ENCODE results near the gene SERPINA3.

The SERPINA3 gene

DNA sequence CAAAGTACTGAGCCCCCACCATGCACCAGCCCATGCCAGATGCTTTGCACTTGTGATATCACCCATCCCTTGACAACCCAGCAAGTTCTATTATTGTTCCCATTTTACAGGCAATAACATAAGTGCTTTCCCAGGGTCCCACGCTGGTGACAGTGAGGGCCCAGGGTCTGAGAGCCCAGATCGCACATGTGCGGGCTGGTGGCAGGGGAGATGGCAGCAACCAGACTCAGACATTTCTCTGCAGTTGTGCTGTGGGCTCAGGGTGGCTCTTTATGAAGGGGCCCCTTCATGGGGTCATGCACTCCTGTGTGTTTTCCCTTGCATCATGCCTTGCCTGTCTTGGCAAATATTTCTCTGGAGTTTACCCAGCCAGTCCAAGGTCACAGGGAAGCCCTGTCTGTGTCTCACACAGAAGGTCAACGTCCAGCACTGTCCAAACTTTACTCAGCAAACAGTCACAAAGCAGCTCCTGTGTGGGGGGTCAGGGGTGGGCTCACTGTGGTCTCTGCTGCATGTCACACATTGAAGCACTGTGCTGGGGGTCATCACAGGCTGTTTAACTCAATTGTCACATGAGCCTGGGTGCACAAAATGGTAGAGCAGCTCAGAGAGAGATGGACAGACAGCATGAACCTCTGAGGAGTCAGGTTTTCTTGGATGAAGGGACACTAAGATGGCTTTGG lies 18.3 kb upstream of the SERPINA3 start:
- no peak for DNase-seq (ENCODE audit: low read depth)
- TF ChIP-seq, protein P1, sequence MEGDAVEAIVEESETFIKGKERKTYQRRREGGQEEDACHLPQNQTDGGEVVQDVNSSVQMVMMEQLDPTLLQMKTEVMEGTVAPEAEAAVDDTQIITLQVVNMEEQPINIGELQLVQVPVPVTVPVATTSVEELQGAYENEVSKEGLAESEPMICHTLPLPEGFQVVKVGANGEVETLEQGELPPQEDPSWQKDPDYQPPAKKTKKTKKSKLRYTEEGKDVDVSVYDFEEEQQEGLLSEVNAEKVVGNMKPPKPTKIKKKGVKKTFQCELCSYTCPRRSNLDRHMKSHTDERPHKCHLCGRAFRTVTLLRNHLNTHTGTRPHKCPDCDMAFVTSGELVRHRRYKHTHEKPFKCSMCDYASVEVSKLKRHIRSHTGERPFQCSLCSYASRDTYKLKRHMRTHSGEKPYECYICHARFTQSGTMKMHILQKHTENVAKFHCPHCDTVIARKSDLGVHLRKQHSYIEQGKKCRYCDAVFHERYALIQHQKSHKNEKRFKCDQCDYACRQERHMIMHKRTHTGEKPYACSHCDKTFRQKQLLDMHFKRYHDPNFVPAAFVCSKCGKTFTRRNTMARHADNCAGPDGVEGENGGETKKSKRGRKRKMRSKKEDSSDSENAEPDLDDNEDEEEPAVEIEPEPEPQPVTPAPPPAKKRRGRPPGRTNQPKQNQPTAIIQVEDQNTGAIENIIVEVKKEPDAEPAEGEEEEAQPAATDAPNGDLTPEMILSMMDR (IDR thresholded peaks at IDR 0.05; ENCODE audit: control insufficient read depth, extremely low read depth, insufficient read depth) = no peak
- H3K4me3 ChIP-seq (ENCODE audit: low read depth, low read length) = no peak overlapping the region

DNA sequence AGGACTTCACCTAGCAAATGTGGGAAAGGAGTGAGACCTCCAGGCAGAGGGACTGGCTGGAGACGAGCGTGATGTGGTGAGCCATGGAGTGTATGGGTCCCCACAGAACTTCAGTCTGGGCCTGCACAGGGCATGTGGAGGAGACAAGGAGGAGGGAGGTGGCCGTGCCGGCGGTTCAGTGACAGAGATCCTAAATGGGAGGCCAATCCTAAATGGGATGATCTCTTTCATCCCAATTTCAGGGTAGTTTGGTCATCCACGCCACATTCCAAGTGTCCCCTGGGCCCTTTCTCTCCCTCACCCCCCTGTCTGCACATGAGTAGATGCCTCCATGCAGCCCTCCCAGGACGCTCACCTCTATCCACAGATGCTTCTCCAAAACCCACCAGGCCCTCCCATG lies 17.8 kb upstream of the SERPINA3 start:
- TF ChIP-seq, protein P1 (IDR thresholded peaks at IDR 0.05; ENCODE audit: control insufficient read depth, extremely low read depth, insufficient read depth) = no peak
- no peak for DNase-seq (ENCODE audit: low read depth)
- H3K4me3 ChIP-seq (ENCODE audit: low read depth, low read length) = no peak overlapping the region

DNA sequence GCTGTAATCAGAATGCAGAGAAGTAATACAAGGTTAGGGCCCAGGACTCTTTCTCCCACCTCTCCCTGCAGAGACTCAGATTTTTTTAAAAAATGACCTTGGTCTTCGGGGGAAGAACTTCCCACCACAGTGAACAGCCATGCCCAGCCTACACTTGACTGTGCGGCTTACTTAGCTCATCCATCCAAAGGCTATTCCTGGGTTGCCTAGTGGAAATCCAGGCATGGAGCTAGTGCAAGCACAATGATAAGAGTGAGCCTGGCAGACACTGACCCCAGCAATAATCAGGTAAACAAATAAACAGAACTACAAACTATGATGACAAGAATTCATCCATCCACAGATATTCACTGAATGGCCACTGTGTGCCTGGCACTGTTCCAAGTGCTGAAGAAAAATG lies 16.3 kb upstream of the SERPINA3 start:
- TF ChIP-seq, protein P1 (IDR thresholded peaks at IDR 0.05; ENCODE audit: control insufficient read depth, extremely low read depth, insufficient read depth) = no peak

DNA sequence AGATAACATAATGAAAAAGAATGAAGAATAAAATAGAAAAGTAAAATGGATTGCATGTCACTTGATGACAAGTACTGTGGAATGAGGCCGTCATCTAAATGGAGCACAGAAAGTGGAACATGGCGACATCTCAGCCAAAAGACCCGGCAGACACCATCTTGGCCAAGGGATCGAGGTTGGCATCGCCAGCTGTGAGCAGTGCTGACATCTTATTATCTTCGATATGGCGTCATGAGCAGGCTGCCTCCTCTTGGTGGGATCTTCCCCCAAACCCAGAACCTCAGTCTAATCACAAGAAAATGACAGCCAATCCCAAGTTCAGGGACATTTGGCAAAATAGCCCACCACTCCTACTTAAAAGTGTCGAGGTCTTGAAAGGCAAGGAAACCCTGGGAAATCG lies 15.8 kb upstream of the SERPINA3 start:
- no peak overlapping the region for H3K4me3 ChIP-seq (ENCODE audit: low read depth, low read length)
- DNase-seq (ENCODE audit: low read depth) = no peak
- TF ChIP-seq, protein P1 (IDR thresholded peaks at IDR 0.05; ENCODE audit: control insufficient read depth, extremely low read depth, insufficient read depth) = no peak

More for the DNA sequence above, 16.3 kb upstream of the SERPINA3 start:
- H3K4me3 ChIP-seq (ENCODE audit: low read depth, low read length) = no peak overlapping the region
- no peak for DNase-seq (ENCODE audit: low read depth)

DNA sequence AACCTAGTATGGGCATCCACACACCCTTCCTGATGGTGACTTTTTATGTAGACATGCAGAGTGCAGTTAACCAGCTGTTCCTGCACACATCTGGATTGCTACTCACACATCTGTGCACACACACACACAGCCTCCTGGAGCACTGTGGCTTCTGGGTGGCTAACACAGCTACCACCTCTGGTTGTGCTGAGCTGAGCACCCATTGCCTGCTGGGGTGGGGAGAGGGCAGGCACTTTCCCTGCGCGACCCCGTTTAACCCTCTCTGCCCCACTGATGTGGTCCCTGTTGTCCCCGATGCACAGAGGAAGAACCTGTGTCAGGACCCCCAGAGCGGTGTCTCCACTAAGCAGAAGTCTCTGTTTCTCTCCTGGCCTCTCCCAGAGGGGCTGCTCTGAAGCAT lies 14.4 kb upstream of the SERPINA3 start:
- TF ChIP-seq, protein P1 (IDR thresholded peaks at IDR 0.05; ENCODE audit: control insufficient read depth, extremely low read depth, insufficient read depth) = no peak
- no peak for DNase-seq (ENCODE audit: low read depth)
- H3K4me3 ChIP-seq (ENCODE audit: low read depth, low read length) = no peak overlapping the region

DNA sequence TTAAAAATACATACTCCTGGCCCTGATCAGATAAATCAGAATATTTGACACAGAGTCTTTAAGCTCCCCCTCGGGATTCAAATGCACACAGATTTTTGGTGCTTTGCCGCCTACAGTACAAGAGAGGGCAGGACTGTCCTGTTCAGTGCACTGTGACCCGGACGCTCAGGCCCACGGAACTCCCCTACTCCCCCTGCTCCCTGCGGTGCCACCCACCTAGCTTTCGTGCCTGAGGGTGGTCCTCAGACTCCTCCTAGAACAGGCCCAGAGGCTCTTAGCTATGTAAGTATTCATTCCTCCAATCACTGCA lies 13.7 kb upstream of the SERPINA3 start:
- DNase-seq (ENCODE audit: low read depth) = no peak
- H3K4me3 ChIP-seq (ENCODE audit: low read depth, low read length) = no peak overlapping the region
- TF ChIP-seq, protein P1 (IDR thresholded peaks at IDR 0.05; ENCODE audit: control insufficient read depth, extremely low read depth, insufficient read depth) = no peak

Measured in LNCaP clone FGC (cell line).